Measurements from ENCODE around the gene EIPR1. TPM values are rescaled to one million over a fixed set of nuclear protein-coding genes. Genes with fewer than 3 reads are reported as not detected.
A peak's percentile ranks its signal among the peaks of the same experiment; 100 is the strongest.

The EIPR1 gene
- total and polyA plus RNA-seq, 2 donors, result 21.3 to 31.9 TPM

- no peaks in the 10 kb centered on the region for H3K9me3 ChIP-seq (ENCODE audit: control insufficient read depth in 2 of 2, insufficient read depth in 1 of 2, low read length in 1 of 2)
- 65% methylated on average over 25 of the region's 25 CpGs for WGBS
- no peaks in the 10 kb centered on the region for H3K27me3 ChIP-seq (ENCODE audit: control insufficient read depth in 2 of 2, insufficient read depth in 1 of 2, low read length in 1 of 2)
- H3K27ac ChIP-seq (ENCODE audit: low read depth in 1 of 2, low read length in 1 of 2), result peak overlapping the region in 1 of 2 donors; percentile 3
- no peaks in the 10 kb centered on the region for H3K36me3 ChIP-seq (ENCODE audit: control insufficient read depth in 2 of 2, insufficient read depth in 2 of 2, low read length in 1 of 2)
- no peak overlapping the region for H3K4me3 ChIP-seq (ENCODE audit: low read length in 2 of 2)
- peak in 1 of 9 donors; percentile 2 for DNase-seq (ENCODE audit: low read depth in 6 of 9, low spot score in 9 of 9)
- peaks cover 15 to 32% of the 10 kb centered on the region in 2 donors for H3K4me1 ChIP-seq (ENCODE audit: control insufficient read depth in 2 of 2, insufficient read depth in 2 of 2, low read length in 2 of 2)
Measured at GRCh38 chr2:3241971-3242746, 135.5 kb downstream of the EIPR1 start.

DNA sequence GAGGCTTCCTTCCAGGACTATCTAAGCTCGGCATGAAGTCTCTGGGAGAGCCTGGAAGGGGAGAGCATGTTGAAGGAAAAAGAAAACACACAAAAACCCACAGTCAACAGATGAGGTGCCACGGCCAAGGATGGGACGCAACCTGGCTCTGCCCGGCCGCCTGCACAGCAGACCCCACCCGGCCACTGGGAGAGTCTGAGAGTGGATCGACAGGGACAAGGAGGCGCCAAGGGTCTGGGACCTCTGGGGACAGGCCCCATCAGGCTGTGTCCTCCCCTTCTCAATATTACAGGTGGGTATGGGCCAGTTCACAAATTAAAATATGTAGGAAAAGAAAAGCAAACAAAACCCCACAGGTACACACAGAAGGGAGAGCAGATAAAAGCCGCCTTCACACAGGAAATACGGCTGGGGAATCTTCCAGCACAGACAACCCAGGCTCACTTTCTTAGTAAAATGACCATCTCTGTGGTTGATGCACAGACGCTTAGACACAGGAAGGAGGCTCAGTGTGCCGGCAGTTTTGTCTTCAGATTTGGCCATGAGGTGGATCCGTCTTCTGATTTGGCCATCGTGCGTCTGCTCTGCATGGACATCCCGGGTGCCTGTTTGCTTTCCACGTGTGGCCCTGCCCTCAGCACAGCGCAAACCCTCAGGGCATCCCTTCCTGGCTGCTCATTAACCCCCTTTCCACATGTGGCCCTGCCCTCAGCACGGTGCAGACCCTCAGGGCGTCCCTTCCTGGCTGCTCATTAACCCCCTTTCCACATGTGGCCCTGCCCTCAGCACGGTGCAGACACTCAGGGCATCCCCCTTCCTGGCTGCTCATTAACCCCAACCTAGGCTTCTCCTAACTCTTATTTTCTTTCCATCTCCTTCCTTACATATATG lies 138.4 kb downstream of the EIPR1 start:
- H3K36me3 ChIP-seq (ENCODE audit: control insufficient read depth in 2 of 2, insufficient read depth in 2 of 2, low read length in 1 of 2), result no peaks in the 10 kb centered on the region
- H3K4me3 ChIP-seq (ENCODE audit: low read length in 2 of 2), result no peak overlapping the region
- H3K27me3 ChIP-seq (ENCODE audit: control insufficient read depth in 2 of 2, insufficient read depth in 1 of 2, low read length in 1 of 2), result no peaks in the 10 kb centered on the region
- no peaks in the 10 kb centered on the region for H3K9me3 ChIP-seq (ENCODE audit: control insufficient read depth in 2 of 2, insufficient read depth in 1 of 2, low read length in 1 of 2)
- peaks cover 15 to 37% of the 10 kb centered on the region in 2 donors for H3K4me1 ChIP-seq (ENCODE audit: control insufficient read depth in 2 of 2, insufficient read depth in 2 of 2, low read length in 2 of 2)
- DNase-seq (ENCODE audit: low read depth in 6 of 9, low spot score in 9 of 9), result peak in 1 of 9 donors; percentile 24
- H3K27ac ChIP-seq (ENCODE audit: low read depth in 1 of 2, low read length in 1 of 2), result no peak overlapping the region
- 84% methylated on average over 21 of the region's 21 CpGs for WGBS

DNA sequence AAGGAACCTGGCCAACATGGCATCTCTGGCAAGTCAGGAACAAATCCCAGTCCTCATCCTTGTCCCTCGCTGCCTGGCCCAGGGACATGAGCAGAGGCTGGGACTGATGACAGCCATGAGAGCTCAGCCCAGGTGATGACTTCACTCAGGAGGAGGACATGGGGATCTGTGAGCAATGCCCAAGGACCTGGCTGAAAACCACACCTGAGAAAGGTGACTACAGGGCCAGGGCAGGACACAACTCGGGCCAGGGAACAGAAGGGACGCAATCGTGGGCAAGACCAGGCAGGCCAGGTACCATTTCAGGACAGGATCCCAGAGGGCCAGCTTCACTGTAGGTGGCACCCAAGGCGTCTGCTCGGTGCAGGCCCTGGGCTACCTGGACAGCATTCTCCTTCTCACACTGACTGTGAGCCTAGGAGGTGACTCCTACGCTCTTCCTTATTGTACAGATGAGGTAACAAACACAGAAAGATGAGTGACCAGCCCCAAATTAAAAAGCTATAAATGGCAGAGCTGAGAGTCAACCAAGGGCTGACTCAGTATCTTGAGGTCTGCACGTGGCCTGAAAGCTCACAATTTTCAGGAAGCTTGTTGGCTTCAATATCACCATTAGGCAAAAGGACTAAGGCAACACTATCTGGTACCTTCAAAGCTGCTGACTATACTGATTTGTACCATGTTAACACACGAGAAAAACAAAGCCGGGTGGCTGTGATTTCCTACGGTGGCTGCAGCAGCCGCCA lies 141.1 kb downstream of the EIPR1 start:
- Histone ChIP-seq H3K9me3 (ENCODE audit: control insufficient read depth in 2 of 2, insufficient read depth in 1 of 2, low read length in 1 of 2) (no peaks in the 10 kb centered on the region), H3K27me3 (ENCODE audit: control insufficient read depth in 2 of 2, insufficient read depth in 1 of 2, low read length in 1 of 2) (no peaks in the 10 kb centered on the region), H3K4me3 (ENCODE audit: low read length in 2 of 2) (no peak overlapping the region), H3K36me3 (ENCODE audit: control insufficient read depth in 2 of 2, insufficient read depth in 2 of 2, low read length in 1 of 2) (no peaks in the 10 kb centered on the region), H3K4me1 (ENCODE audit: control insufficient read depth in 2 of 2, insufficient read depth in 2 of 2, low read length in 2 of 2) (peaks cover under 1 to 14% of the 10 kb centered on the region in 2 donors), H3K27ac (ENCODE audit: low read depth in 1 of 2, low read length in 1 of 2) (no peak overlapping the region)
- DNase-seq (ENCODE audit: low read depth in 6 of 9, low spot score in 9 of 9), result no peak
- 91% methylated on average over 12 of the region's 12 CpGs for WGBS

DNA sequence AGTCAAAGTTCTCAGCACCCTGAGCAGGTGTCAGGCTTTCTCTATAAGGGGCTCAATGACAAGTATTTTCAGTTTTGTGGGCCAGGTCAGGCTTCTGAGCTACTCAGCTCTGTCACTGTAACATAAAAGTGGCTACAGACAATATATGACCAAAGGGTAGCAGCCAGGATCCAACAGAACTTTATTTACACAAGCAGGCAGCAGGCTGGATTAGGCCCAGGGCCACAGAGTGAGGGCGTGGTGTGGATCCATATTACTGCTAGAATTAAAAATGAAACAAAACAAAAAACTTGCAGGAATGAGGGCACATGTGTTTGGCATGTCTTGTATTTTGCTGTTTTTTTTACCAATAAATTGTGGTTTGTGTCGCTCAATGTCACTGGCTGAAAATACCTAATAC lies 143.7 kb downstream of the EIPR1 start:
- 98% methylated on average over 2 of the region's 2 CpGs for WGBS
- no peak for DNase-seq (ENCODE audit: low read depth in 6 of 9, low spot score in 9 of 9)
- Histone ChIP-seq H3K27ac (ENCODE audit: low read depth in 1 of 2, low read length in 1 of 2) (no peak overlapping the region), H3K9me3 (ENCODE audit: control insufficient read depth in 2 of 2, insufficient read depth in 1 of 2, low read length in 1 of 2) (peaks cover 0 to 4% of the 10 kb centered on the region in 2 donors), H3K27me3 (ENCODE audit: control insufficient read depth in 2 of 2, insufficient read depth in 1 of 2, low read length in 1 of 2) (no peaks in the 10 kb centered on the region), H3K36me3 (ENCODE audit: control insufficient read depth in 2 of 2, insufficient read depth in 2 of 2, low read length in 1 of 2) (no peaks in the 10 kb centered on the region), H3K4me1 (ENCODE audit: control insufficient read depth in 2 of 2, insufficient read depth in 2 of 2, low read length in 2 of 2) (peaks cover 0 to 5% of the 10 kb centered on the region in 2 donors), H3K4me3 (ENCODE audit: low read length in 2 of 2) (no peak overlapping the region)

DNA sequence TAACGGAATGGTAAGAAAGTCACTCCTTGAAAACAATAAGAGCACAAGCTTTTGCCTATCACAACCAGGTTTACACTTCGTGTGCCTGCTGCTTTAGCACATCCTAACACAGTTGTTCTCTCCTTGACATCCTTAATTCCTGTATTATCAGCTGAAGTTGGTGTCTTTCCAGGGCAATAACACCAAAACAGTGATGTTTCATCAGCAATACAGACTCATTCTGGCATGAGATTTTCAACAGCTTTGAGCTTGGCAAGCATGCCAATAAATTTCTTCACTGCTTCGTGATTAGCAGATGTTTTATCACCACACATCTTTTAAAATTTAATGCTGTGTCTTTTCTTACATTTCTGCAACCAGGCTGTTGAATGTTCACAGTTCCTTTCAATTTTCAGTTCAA lies 148.4 kb downstream of the EIPR1 start:
- H3K9me3 ChIP-seq (ENCODE audit: control insufficient read depth in 2 of 2, insufficient read depth in 1 of 2, low read length in 1 of 2), result peaks cover 0 to 14% of the 10 kb centered on the region in 2 donors
- DNase-seq (ENCODE audit: low read depth in 6 of 9, low spot score in 9 of 9), result no peak
- peaks cover 0 to under 1% of the 10 kb centered on the region in 2 donors for H3K4me1 ChIP-seq (ENCODE audit: control insufficient read depth in 2 of 2, insufficient read depth in 2 of 2, low read length in 2 of 2)
- 96% methylated on average over 3 of the region's 3 CpGs for WGBS
- H3K36me3 ChIP-seq (ENCODE audit: control insufficient read depth in 2 of 2, insufficient read depth in 2 of 2, low read length in 1 of 2), result no peaks in the 10 kb centered on the region
- H3K27me3 ChIP-seq (ENCODE audit: control insufficient read depth in 2 of 2, insufficient read depth in 1 of 2, low read length in 1 of 2), result no peaks in the 10 kb centered on the region
- no peak overlapping the region for H3K27ac ChIP-seq (ENCODE audit: low read depth in 1 of 2, low read length in 1 of 2)
- H3K4me3 ChIP-seq (ENCODE audit: low read length in 2 of 2), result no peak overlapping the region

- DNase-seq (ENCODE audit: low read depth in 6 of 9, low spot score in 9 of 9), result no peak
- Histone ChIP-seq H3K27me3 (ENCODE audit: control insufficient read depth in 2 of 2, insufficient read depth in 1 of 2, low read length in 1 of 2) (no peaks in the 10 kb centered on the region), H3K9me3 (ENCODE audit: control insufficient read depth in 2 of 2, insufficient read depth in 1 of 2, low read length in 1 of 2) (peaks cover 0 to 23% of the 10 kb centered on the region in 2 donors), H3K4me3 (ENCODE audit: low read length in 2 of 2) (no peak overlapping the region), H3K4me1 (ENCODE audit: control insufficient read depth in 2 of 2, insufficient read depth in 2 of 2, low read length in 2 of 2) (peaks cover 0 to 11% of the 10 kb centered on the region in 2 donors), H3K27ac (ENCODE audit: low read depth in 1 of 2, low read length in 1 of 2) (no peak overlapping the region), H3K36me3 (ENCODE audit: control insufficient read depth in 2 of 2, insufficient read depth in 2 of 2, low read length in 1 of 2) (peaks cover 0 to 4% of the 10 kb centered on the region in 2 donors)
- 91% methylated on average over 9 of the region's 9 CpGs for WGBS
Measured at GRCh38 chr2:3224681-3225080, 152.9 kb downstream of the EIPR1 start.

GRCh38 chr2:3223080-3223923 lies 154.3 kb downstream of the EIPR1 start:
- Histone ChIP-seq H3K4me1 (ENCODE audit: control insufficient read depth in 2 of 2, insufficient read depth in 2 of 2, low read length in 2 of 2) (peaks cover 0 to 11% of the 10 kb centered on the region in 2 donors), H3K27ac (ENCODE audit: low read depth in 1 of 2, low read length in 1 of 2) (peak overlapping the region in 1 of 2 donors; percentile 14), H3K36me3 (ENCODE audit: control insufficient read depth in 2 of 2, insufficient read depth in 2 of 2, low read length in 1 of 2) (peaks cover 0 to 4% of the 10 kb centered on the region in 2 donors), H3K9me3 (ENCODE audit: control insufficient read depth in 2 of 2, insufficient read depth in 1 of 2, low read length in 1 of 2) (peaks cover 0 to 27% of the 10 kb centered on the region in 2 donors), H3K4me3 (ENCODE audit: low read length in 2 of 2) (no peak overlapping the region), H3K27me3 (ENCODE audit: control insufficient read depth in 2 of 2, insufficient read depth in 1 of 2, low read length in 1 of 2) (no peaks in the 10 kb centered on the region)
- peak in 1 of 9 donors; percentile 26 for DNase-seq (ENCODE audit: low read depth in 6 of 9, low spot score in 9 of 9)
- 95% methylated on average over 18 of the region's 18 CpGs for WGBS

DNA sequence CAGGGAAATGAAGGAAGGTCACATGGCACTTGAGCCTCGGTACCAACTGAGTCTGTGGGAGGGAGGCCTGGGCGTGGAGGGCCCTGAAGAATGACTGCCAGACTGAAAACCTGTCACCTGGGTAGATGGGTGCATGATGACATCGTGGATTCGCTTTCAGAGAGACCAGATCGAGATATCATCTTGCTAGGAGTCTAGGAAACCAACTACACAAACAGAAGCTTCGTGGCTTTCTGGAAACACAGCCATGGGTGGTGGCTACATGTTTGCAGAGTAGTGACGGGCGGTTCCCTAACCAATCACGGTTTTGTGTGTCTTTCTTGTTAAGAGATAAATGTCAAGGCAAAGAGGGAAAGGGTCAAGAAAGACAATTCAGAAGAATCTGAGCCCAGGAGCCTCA lies 155.0 kb downstream of the EIPR1 start:
- Histone ChIP-seq H3K27ac (ENCODE audit: low read depth in 1 of 2, low read length in 1 of 2) (peak overlapping the region in 1 of 2 donors; percentile 28), H3K4me3 (ENCODE audit: low read length in 2 of 2) (no peak overlapping the region), H3K4me1 (ENCODE audit: control insufficient read depth in 2 of 2, insufficient read depth in 2 of 2, low read length in 2 of 2) (peaks cover 0 to 11% of the 10 kb centered on the region in 2 donors), H3K27me3 (ENCODE audit: control insufficient read depth in 2 of 2, insufficient read depth in 1 of 2, low read length in 1 of 2) (no peaks in the 10 kb centered on the region), H3K9me3 (ENCODE audit: control insufficient read depth in 2 of 2, insufficient read depth in 1 of 2, low read length in 1 of 2) (peaks cover 0 to 24% of the 10 kb centered on the region in 2 donors), H3K36me3 (ENCODE audit: control insufficient read depth in 2 of 2, insufficient read depth in 2 of 2, low read length in 1 of 2) (peaks cover 0 to 4% of the 10 kb centered on the region in 2 donors)
- DNase-seq (ENCODE audit: low read depth in 6 of 9, low spot score in 9 of 9), result peak in 1 of 9 donors; percentile 34
- WGBS, result 88% methylated on average over 9 of the region's 9 CpGs

Data from thymus (tissue), 11 donors.